DOHH2 (cell line): ENCODE data around the gene PXDC1.

Experiments
- EZH2phosphoT487 ChIP-seq: fragments of 200-600 bp; sonication (generic); IDR thresholded peaks from 2 replicates; pipeline ENCODE4 v1.6.1; 2017; ENCODE audit warnings: borderline replicate concordance, mild to moderate bottlenecking, antibody characterized with exemption, low read length, moderate library complexity, mixed read lengths
- TF ChIP-seq, protein P1 (sequence below): fragments of 200-600 bp; sonication (generic); IDR thresholded peaks from one replicate; pipeline ENCODE4 v1.5.1; 2014; ENCODE audit warnings: antibody characterized with exemption, mild to moderate bottlenecking, low read depth, low read length; ENCODE audit not compliant: poor library complexity, severe bottlenecking

DNA sequence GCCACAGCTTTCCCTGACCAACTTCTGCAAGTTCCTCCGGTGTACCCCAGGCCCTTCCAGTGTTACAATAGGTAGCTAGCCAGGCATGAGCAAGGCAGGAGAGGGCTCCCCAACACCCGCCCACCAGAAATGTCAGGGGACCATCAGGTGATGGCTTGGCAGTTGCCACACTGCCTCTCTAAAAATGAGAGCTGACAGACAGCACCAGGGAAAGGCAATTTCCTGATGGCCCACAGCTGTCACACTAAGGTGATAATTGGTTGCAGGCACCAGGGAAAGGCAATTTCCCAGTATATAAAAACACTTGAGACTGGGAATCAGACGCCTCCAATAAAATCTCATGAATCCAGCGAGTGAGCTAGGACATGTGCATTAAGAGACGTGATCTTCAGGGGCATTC is 49.9 kb downstream of the PXDC1 start:
- TF ChIP-seq, protein P1, sequence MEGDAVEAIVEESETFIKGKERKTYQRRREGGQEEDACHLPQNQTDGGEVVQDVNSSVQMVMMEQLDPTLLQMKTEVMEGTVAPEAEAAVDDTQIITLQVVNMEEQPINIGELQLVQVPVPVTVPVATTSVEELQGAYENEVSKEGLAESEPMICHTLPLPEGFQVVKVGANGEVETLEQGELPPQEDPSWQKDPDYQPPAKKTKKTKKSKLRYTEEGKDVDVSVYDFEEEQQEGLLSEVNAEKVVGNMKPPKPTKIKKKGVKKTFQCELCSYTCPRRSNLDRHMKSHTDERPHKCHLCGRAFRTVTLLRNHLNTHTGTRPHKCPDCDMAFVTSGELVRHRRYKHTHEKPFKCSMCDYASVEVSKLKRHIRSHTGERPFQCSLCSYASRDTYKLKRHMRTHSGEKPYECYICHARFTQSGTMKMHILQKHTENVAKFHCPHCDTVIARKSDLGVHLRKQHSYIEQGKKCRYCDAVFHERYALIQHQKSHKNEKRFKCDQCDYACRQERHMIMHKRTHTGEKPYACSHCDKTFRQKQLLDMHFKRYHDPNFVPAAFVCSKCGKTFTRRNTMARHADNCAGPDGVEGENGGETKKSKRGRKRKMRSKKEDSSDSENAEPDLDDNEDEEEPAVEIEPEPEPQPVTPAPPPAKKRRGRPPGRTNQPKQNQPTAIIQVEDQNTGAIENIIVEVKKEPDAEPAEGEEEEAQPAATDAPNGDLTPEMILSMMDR, result no peak
- TF ChIP-seq EZH2phosphoT487, result no peak
